GM12892 (cell line): ENCODE measurements around the gene NDUFA5.

Experiments
- POLR2A ChIP-seq: IDR thresholded peaks from 2 replicates; pipeline ENCODE4 v1.6.1; 2011; ENCODE audit warnings: low read depth, low read length, control low read depth
- POLR2AphosphoS5 ChIP-seq: IDR thresholded peaks from 2 replicates; pipeline ENCODE4 v1.6.1; 2011; ENCODE audit warnings: low read depth, low read length, control low read depth

GRCh38 chr7:123537026-123537642, 20.5 kb downstream of the NDUFA5 start:
- TF ChIP-seq POLR2AphosphoS5 (no peak), POLR2A (no peak)
